OCI-LY3 (cell line): ENCODE data around the gene ZNF561.
"Not testable (repeated sequence)": the region's sequence is repeated elsewhere in the genome, so short reads cannot be mapped to it uniquely, and the experiment has no call there.

Experiments
- CTCF ChIP-seq: fragments of 200-600, 300-600 bp; sonication (generic); IDR thresholded peaks from 2 replicates; pipeline ENCODE4 v1.5.1; 2014; ENCODE audit warnings: antibody characterized with exemption, low read length, low read depth
- EZH2phosphoT487 ChIP-seq: fragments of 200-600 bp; shearing (Covaris generic); IDR thresholded peaks from 2 replicates; pipeline ENCODE4 v1.6.1; 2018; ENCODE audit warnings: antibody characterized with exemption, mixed run types, low read depth

GRCh38 chr19:9651464-9651863 is 30.4 kb upstream of the ZNF561 start:
- not testable (repeated sequence) for TF ChIP-seq CTCF, EZH2phosphoT487
